Activated T-cell treated with anti-CD3 and anti-CD28 coated beads for 48 hours (primary cell): ENCODE measurements around the gene CD320.

Source experiments
- DNase-seq: peaks from one replicate; pipeline ENCODE4 v3.0.0-alpha.2; 2020; ENCODE audit warnings: low read depth

CD320 gene

DNA sequence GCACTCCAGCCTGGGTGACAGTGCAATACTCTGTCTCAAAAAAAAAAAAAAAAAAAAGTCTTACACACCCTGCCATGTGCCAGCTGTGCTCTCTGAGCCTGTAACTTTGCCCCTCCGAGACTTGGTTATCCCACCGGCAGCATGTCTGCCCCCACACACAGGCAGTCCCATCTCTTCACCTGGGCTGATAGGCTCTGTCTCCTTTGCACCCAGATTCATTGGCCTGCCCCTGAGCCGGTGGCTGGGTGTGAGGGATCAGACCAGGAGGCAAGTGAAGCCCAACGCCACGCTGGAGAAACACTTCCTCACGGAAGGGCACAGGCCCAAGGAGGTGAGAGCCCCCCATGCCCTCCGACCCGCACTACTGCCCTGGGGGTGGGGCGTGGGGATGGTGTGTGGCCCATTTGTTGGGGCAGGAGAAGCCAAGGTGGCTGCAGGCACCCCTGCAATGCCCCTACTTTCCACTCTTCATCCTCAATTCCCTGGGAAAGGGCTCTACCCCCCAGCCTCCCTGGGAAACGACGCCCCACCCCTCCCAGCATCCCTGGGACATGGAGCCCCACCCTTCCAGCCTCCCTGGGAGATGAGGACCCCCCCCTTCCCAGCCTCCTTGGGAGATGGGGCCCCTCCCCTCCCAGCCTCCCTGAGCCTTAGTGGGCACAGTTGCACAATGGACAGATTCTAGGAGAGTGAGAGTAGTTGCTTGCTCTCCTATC lies 53.7 kb downstream of the CD320 start:
- DNase-seq: no peak

DNA sequence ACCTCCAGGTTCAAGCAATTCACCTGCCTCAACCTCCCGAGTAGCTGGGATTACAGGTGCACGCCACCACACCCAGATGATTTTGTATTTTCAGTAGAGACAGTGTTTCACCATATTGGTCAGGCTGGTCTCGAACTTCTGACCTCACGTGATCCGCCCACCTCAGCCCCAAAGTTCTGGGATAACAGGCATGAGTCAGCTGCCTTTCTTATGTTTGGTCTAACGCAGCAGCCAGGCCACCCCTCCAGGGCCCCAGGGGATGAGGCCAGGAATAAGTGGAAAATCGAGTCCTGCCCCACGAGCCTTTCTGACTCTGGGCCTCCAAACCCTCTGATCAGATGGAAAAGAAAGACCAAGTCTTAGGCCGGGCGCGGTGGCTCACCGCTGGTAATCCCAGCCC lies 54.5 kb downstream of the CD320 start:
- no peak for DNase-seq

GRCh38 chr19:8252922-8253589 lies 55.1 kb downstream of the CD320 start:
- DNase-seq: peak; percentile 76
